Head of caudate nucleus (tissue), 42 donors: Measurements from ENCODE around the gene BGN.
A peak's percentile ranks its signal among the peaks of the same experiment; 100 is the strongest.

Experiments used
- DNase-seq, 42 donors: peaks; one replicate each; pipeline versions ENCODE4 v3.0.0 to v3.0.0-alpha.2; 2020 to 2021; ENCODE audit warnings: mixed read lengths in 7 of 42
- intact Hi-C: fragments of 100-400 bp; cut with DNase I; formaldehyde crosslinking; loops from one replicate; pipeline ENCODE4 v1.15.0; 2022

The BGN gene

GRCh38 chrX:153476666-153477363 lies 18.0 kb upstream of the BGN start:
- intact Hi-C loops = no loop called here
- DNase-seq = no peak

GRCh38 chrX:153477364-153477857 lies 17.4 kb upstream of the BGN start:
- DNase-seq = no peak
- intact Hi-C loops = no loop called here

GRCh38 chrX:153477901-153478300 lies 16.9 kb upstream of the BGN start:
- no peak for DNase-seq
- intact Hi-C loops = no loop called here

GRCh38 chrX:153478746-153479145 lies 16.0 kb upstream of the BGN start:
- intact Hi-C loops = no loop called here

GRCh38 chrX:153481043-153481442 lies 13.7 kb upstream of the BGN start:
- intact Hi-C loops = no loop called here
- no peak for DNase-seq

More at GRCh38 chrX:153478746-153479145, 16.0 kb upstream of the BGN start:
- DNase-seq = peak in 34 of 42 donors; percentile 33 to 74 (median 52)

- intact Hi-C loops = no loop called here
- no peak for DNase-seq
Observed at GRCh38 chrX:153482376-153483015, 12.3 kb upstream of the BGN start.

GRCh38 chrX:153485396-153486080 lies 9.2 kb upstream of the BGN start:
- intact Hi-C loops = no loop called here
- no peak for DNase-seq

- intact Hi-C loops = no loop called here
- no peak for DNase-seq
Observed at GRCh38 chrX:153486171-153486570, 8.6 kb upstream of the BGN start.

- intact Hi-C loops = no loop called here
- DNase-seq = no peak
Observed at GRCh38 chrX:153487590-153488071, 7.1 kb upstream of the BGN start.

GRCh38 chrX:153488231-153488914 lies 6.4 kb upstream of the BGN start:
- intact Hi-C loops = no loop called here
- DNase-seq = no peak

- no peak for DNase-seq
- intact Hi-C loops = no loop called here
Observed at GRCh38 chrX:153490217-153490930, 4.4 kb upstream of the BGN start.

GRCh38 chrX:153491351-153491914 lies 3.3 kb upstream of the BGN start:
- intact Hi-C loops = no loop called here
- no peak for DNase-seq

- DNase-seq = no peak
- intact Hi-C loops = no loop called here
Observed at GRCh38 chrX:153491918-153492317, 2.9 kb upstream of the BGN start.

- intact Hi-C loops = no loop called here
- DNase-seq = no peak
Observed at GRCh38 chrX:153492543-153492942, 2.2 kb upstream of the BGN start.

- DNase-seq = no peak
- intact Hi-C loops = no loop called here
Observed at GRCh38 chrX:153493085-153493484, 1.7 kb upstream of the BGN start.

- no peak for DNase-seq
- intact Hi-C loops = no loop called here
Observed at GRCh38 chrX:153494061-153494460, 719 bp upstream of the BGN start.

- intact Hi-C loops = no loop called here
- peak in 13 of 42 donors; percentile 16 to 56 (median 32) for DNase-seq
Observed at GRCh38 chrX:153495362-153495751, 577 bp downstream of the BGN start.

GRCh38 chrX:153495903-153496589 lies 1.3 kb downstream of the BGN start:
- no peak for DNase-seq
- intact Hi-C loops = no loop called here
